Ascending aorta (tissue), 2 donors: ENCODE data around the gene ATP5PO. TPM values are rescaled to one million over a fixed set of nuclear protein-coding genes. Genes with fewer than 3 reads are reported as not detected.

Source experiments
- DNase-seq, 2 donors: peaks; one replicate each; pipeline ENCODE4 v3.0.0-alpha.2; 2019; ENCODE audit warnings: low spot score in 2 of 2
- H3K27ac ChIP-seq, 2 donors: fragments of 200-600 bp; sonication (generic); one replicate each; pipeline ENCODE4 v1.5.1; 2016 to 2017; ENCODE audit warnings: mild to moderate bottlenecking in 1 of 2
- H3K27me3 ChIP-seq: fragments of 200-600 bp; sonication (generic); one replicate; pipeline ENCODE4 v1.5.1; 2017
- H3K36me3 ChIP-seq, 2 donors: fragments of 200-600 bp; sonication (generic); one replicate each; pipeline ENCODE4 v1.5.1; 2016
- H3K4me1 ChIP-seq, 2 donors: fragments of 200-600 bp; sonication (generic); one replicate each; pipeline ENCODE4 v1.5.1; 2016 to 2017; ENCODE audit warnings: mild to moderate bottlenecking in 1 of 2
- H3K4me3 ChIP-seq, 2 donors: fragments of 200-600 bp; sonication (generic); one replicate each; pipeline ENCODE4 v1.5.1; 2016 to 2017; ENCODE audit warnings: mild to moderate bottlenecking in 1 of 2
- H3K9me3 ChIP-seq, 2 donors: fragments of 200-600 bp; sonication (generic); one replicate each; pipeline ENCODE4 v1.5.1; 2016
- intact Hi-C: fragments of 100-400 bp; cut with DNase I; formaldehyde crosslinking; loops from one replicate; pipeline ENCODE4 v1.15.1; 2023
- total RNA-seq: library from RNA; depleted of rRNA; stranded (reverse); fragments of >200 nt; gene quantifications from one replicate; pipeline ENCODE4 v1.1.0, GENCODE V29; 2016
- TF ChIP-seq, protein P1 (sequence below), 3 experiments: fragments of 200-600 bp in 2 of 3; fragments of 450-650 bp in 1 of 3; sonication (generic) in 2 of 3; IDR thresholded peaks; one replicate each; pipeline ENCODE4 v1.5.1; 2016 to 2019; ENCODE audit warnings: antibody characterized with exemption in 3 of 3, mild to moderate bottlenecking in 1 of 3, moderate library complexity in 1 of 3

Gene ATP5PO
- total RNA-seq, 1 donor from 2014 or later: 62.5 TPM

DNA sequence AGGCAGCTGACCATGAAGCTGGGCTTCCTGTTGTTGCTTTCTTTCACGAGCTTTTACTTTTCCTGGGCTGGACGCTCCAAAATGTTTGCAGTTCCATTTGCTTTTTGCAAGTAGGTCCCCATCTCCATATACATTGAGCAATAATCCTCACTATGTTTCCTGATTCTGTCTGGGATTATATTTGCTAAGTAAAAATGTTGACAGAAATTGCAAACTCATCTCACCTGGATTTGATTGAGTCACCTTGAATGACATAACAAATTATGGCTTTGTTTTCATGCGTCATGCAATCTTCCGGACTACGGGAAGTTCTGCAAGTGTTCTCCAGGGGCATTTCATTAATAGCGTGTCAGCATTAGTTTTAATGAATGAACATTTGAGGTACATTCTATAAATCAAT, 18.9 kb downstream of the ATP5PO start:
- no peaks in the 10 kb centered on the region for H3K36me3 ChIP-seq
- no peak for DNase-seq
- no peak overlapping the region for H3K4me3 ChIP-seq
- H3K4me1 ChIP-seq: peaks cover 2 to 16% of the 10 kb centered on the region in 2 donors
- no peaks in the 10 kb centered on the region for H3K9me3 ChIP-seq
- no peak overlapping the region for H3K27ac ChIP-seq
- H3K27me3 ChIP-seq: no peaks in the 10 kb centered on the region
- TF ChIP-seq, protein P1, sequence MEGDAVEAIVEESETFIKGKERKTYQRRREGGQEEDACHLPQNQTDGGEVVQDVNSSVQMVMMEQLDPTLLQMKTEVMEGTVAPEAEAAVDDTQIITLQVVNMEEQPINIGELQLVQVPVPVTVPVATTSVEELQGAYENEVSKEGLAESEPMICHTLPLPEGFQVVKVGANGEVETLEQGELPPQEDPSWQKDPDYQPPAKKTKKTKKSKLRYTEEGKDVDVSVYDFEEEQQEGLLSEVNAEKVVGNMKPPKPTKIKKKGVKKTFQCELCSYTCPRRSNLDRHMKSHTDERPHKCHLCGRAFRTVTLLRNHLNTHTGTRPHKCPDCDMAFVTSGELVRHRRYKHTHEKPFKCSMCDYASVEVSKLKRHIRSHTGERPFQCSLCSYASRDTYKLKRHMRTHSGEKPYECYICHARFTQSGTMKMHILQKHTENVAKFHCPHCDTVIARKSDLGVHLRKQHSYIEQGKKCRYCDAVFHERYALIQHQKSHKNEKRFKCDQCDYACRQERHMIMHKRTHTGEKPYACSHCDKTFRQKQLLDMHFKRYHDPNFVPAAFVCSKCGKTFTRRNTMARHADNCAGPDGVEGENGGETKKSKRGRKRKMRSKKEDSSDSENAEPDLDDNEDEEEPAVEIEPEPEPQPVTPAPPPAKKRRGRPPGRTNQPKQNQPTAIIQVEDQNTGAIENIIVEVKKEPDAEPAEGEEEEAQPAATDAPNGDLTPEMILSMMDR (IDR thresholded peaks at IDR 0.05): no peak
- intact Hi-C loops: loop anchor here (5.0 kb wide), 1 partner anchor 69 kb away; no protein-coding TSS in a partner anchor

DNA sequence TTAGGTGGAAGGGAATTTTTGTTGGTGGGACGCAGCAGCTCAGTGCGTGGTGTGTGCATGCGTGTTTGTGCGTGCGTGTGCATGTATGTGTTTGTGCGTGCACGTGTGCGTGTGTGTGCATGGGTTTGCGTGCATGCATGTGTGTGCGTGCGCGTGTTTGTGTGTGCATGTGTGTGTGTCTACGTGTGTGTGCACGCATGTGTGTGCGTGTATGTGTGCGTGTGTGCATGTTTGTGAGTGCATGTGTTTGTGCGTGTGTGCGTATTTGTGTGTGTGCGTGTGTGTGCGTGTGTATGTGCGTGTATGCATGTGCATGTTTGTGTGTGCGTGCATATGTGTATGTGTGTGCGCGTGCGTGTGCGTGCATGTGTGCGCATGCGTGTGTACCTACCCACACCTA, 20.2 kb downstream of the ATP5PO start:
- H3K4me3 ChIP-seq: peak overlapping the region in 1 of 2 donors; percentile 64
- H3K4me1 ChIP-seq: peaks cover 2 to 16% of the 10 kb centered on the region in 2 donors
- H3K36me3 ChIP-seq: no peaks in the 10 kb centered on the region
- TF ChIP-seq, protein P1 (IDR thresholded peaks at IDR 0.05): no peak
- no peak overlapping the region for H3K27ac ChIP-seq
- H3K27me3 ChIP-seq: no peaks in the 10 kb centered on the region
- no peak for DNase-seq
- intact Hi-C loops: loop anchor here (2.0 to 5.0 kb wide), 2 partner anchors 68 to 253 kb away; partner anchors contain the start of gene ITSN1
- H3K9me3 ChIP-seq: no peaks in the 10 kb centered on the region

DNA sequence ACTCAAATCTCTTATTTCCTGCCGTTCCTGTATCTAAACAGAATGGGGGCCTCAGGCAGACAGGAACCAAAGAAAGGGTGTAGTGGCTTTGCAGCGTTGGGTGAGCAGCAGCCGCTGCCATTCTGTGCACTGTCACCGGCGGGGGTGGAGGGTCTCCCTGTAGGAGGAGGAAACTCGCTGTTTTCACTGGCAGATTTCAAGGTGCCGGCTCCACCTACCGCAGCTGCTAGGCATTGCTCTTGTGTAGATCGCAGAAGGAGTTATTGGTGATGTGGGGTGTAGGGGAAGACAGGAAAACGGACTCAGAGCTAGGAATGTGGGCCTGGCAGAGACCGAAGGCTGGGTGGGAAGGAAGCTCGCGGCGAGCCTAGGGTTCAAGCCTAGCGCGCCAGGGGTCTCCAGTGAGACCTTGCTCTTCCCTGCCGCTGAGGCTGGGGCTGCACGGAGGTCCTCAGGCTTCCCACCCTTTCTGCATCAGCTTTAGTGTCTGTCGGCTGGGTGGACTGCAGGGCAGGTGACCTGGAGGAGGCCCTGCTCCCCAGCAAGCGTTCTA, 20.8 kb downstream of the ATP5PO start:
- TF ChIP-seq, protein P1 (IDR thresholded peaks at IDR 0.05): peak; percentile 69 to 89 (median 81)
- Histone ChIP-seq H3K27me3 (no peaks in the 10 kb centered on the region), H3K9me3 (no peaks in the 10 kb centered on the region), H3K27ac (no peak overlapping the region), H3K4me1 (peaks cover 2 to 16% of the 10 kb centered on the region in 2 donors), H3K4me3 (peak overlapping the region; percentile 44 to 64), H3K36me3 (no peaks in the 10 kb centered on the region)
- intact Hi-C loops: loop anchor here (2.0 to 5.0 kb wide), 2 partner anchors 68 to 252 kb away; partner anchors contain the start of gene ITSN1
- peak; percentile 36 to 89 for DNase-seq

DNA sequence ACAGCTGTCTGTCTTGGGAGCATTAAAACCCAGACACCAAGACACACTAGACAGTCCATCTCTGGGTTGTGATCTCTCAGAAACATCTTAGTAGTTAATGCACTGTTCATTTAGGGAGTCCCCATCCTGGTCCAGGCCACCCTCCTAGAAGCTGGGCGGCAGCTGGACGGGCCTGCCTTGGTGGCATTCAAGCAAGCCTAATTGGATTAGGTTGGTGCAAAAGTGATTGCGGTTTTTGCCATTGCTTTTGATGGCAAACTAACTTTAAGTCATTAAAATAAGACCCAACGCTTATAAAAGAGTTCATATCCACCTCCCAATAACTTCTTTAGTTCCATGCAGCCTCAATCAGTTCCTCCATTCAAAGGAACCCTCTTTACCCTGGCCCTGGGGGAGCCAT, 21.7 kb downstream of the ATP5PO start:
- peaks cover 2 to 15% of the 10 kb centered on the region in 2 donors for H3K4me1 ChIP-seq
- intact Hi-C loops: loop anchor here (2.0 kb wide), 1 partner anchor 251 kb away; the partner anchor contains the start of gene ITSN1
- no peak overlapping the region for H3K27ac ChIP-seq
- H3K27me3 ChIP-seq: no peaks in the 10 kb centered on the region
- DNase-seq: no peak
- H3K4me3 ChIP-seq: peak overlapping the region in 1 of 2 donors; percentile 64
- H3K9me3 ChIP-seq: no peaks in the 10 kb centered on the region
- TF ChIP-seq, protein P1 (IDR thresholded peaks at IDR 0.05): no peak
- no peaks in the 10 kb centered on the region for H3K36me3 ChIP-seq

DNA sequence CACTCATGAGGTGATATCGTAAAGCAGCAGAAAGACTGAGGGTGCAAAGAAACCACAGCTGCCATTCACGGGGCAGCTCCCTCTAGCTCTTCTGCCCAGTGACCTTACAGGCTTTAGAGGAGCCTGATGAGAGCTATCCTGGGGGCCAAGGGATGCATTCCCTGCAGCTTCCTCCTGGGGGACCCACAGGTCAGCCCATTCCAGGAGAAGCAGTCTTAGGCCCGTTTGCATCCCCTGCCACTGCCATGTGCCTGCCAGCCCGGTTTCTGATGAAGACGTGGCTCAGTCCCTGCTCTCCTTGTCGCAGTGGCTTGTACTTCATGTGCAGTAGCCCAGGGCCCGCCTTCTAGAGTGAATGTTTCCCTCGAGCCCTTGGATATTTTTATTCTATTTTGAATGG, 22.8 kb downstream of the ATP5PO start:
- no peaks in the 10 kb centered on the region for H3K9me3 ChIP-seq
- H3K36me3 ChIP-seq: no peaks in the 10 kb centered on the region
- TF ChIP-seq, protein P1 (IDR thresholded peaks at IDR 0.05): no peak
- no peak overlapping the region for H3K27ac ChIP-seq
- intact Hi-C loops: no loop called here
- no peak for DNase-seq
- peaks cover 2 to 10% of the 10 kb centered on the region in 2 donors for H3K4me1 ChIP-seq
- no peaks in the 10 kb centered on the region for H3K27me3 ChIP-seq
- no peak overlapping the region for H3K4me3 ChIP-seq
